PC-3 (cell line): ENCODE data around the gene AP5S1.
"Not testable (repeated sequence)": the region's sequence is repeated elsewhere in the genome, so short reads cannot be mapped to it uniquely, and the experiment has no call there.

Source experiments
- EZH2 ChIP-seq: fragments of 300-600 bp; sonication (generic); IDR thresholded peaks from one replicate; pipeline ENCODE4 v1.6.1; 2017; ENCODE audit warnings: antibody characterized with exemption, mild to moderate bottlenecking, low read length; ENCODE audit not compliant: unreplicated experiment
- EZH2phosphoT487 ChIP-seq: fragments of 300-600 bp; sonication (generic); IDR thresholded peaks from 2 replicates; pipeline ENCODE4 v1.6.1; 2018; ENCODE audit warnings: mild to moderate bottlenecking, antibody characterized with exemption, low read length, borderline replicate concordance
- TF ChIP-seq, protein P1 (sequence below): fragments of 300-600 bp; sonication (generic); conservative IDR thresholded peaks from 2 replicates; pipeline ENCODE4 v1.5.1; 2017; ENCODE audit warnings: antibody characterized with exemption, low read depth, mild to moderate bottlenecking, low read length

DNA sequence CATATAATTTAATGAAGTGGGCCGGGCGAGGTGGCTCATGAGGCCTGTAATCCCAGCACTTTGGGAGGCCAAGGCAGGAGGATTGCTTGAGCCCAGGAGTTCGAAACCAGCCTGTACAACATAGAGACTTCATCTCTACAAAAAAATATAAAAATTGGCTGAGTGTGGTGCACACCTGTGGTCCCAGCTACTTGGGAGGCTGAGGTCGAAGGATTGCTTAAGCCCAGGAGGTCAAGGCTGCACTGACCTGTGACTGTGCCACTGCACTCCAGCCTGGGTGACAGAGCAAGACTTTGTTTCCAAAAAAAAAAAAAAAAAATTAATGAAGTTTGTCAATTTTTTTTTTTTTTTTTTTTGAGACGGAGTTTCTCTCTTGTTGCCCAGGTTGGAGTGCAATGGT is 9.5 kb downstream of the AP5S1 start:
- TF ChIP-seq, protein P1, sequence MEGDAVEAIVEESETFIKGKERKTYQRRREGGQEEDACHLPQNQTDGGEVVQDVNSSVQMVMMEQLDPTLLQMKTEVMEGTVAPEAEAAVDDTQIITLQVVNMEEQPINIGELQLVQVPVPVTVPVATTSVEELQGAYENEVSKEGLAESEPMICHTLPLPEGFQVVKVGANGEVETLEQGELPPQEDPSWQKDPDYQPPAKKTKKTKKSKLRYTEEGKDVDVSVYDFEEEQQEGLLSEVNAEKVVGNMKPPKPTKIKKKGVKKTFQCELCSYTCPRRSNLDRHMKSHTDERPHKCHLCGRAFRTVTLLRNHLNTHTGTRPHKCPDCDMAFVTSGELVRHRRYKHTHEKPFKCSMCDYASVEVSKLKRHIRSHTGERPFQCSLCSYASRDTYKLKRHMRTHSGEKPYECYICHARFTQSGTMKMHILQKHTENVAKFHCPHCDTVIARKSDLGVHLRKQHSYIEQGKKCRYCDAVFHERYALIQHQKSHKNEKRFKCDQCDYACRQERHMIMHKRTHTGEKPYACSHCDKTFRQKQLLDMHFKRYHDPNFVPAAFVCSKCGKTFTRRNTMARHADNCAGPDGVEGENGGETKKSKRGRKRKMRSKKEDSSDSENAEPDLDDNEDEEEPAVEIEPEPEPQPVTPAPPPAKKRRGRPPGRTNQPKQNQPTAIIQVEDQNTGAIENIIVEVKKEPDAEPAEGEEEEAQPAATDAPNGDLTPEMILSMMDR = not testable (repeated sequence)
- not testable (repeated sequence) for TF ChIP-seq EZH2, EZH2phosphoT487
